HFFc6 (cell line): ENCODE results near the gene EPG5. TPM values are rescaled to one million over a fixed set of nuclear protein-coding genes. Genes with fewer than 3 reads are reported as not detected.
"Not testable (repeated sequence)": the region's sequence is repeated elsewhere in the genome, so short reads cannot be mapped to it uniquely, and the experiment has no call there.

Experiments
- DNase-seq: peaks from one replicate; pipeline ENCODE4 v3.0.0-alpha.2; 2018
- H3K27ac Mint-ChIP-seq: 2 replicates; pipeline ENCODE4 v1.8.0; 2020; ENCODE audit warnings: mild to moderate bottlenecking, mixed read lengths
- H3K27me3 Mint-ChIP-seq: 2 replicates; pipeline ENCODE4 v1.8.0; 2021; ENCODE audit warnings: mild to moderate bottlenecking, moderate library complexity, mixed read lengths; ENCODE audit not compliant: insufficient read depth
- H3K36me3 Mint-ChIP-seq: 2 replicates; pipeline ENCODE4 v1.8.0; 2021; ENCODE audit warnings: low read depth, mixed read lengths
- H3K4me1 Mint-ChIP-seq: 2 replicates; pipeline ENCODE4 v1.8.0; 2020; ENCODE audit warnings: low read depth, mixed read lengths
- H3K4me3 Mint-ChIP-seq: 2 replicates; pipeline ENCODE4 v1.8.0; 2020; ENCODE audit warnings: mild to moderate bottlenecking, moderate library complexity, mixed read lengths
- H3K9me3 Mint-ChIP-seq: 2 replicates; pipeline ENCODE4 v1.8.0; 2020; ENCODE audit warnings: mild to moderate bottlenecking, mixed read lengths
- CTCF ChIP-seq: fragments of 200-600 bp; sonication (generic); IDR thresholded peaks from 2 replicates; pipeline ENCODE4 v1.5.0; 2021; ENCODE audit warnings: antibody characterized with exemption, mild to moderate bottlenecking
- total RNA-seq, 6 experiments: library from RNA; stranded (reverse); fragmentation: NEBNext Ultra II Directional; extraction: Animal tissue kit (Norgen Biotek cat#: 25700); gene quantifications; 2 replicates in 1 of 6; 3 replicates in 5 of 6; pipeline ENCODE4 v1.2.3, GENCODE V29; 2021

Gene EPG5
- total RNA-seq, 6 experiments from 2014 or later = 36.8 to 63.6 (median 44.5) TPM

- no peak for DNase-seq
- no peak overlapping the region for H3K27ac Mint-ChIP-seq
- peaks cover 2% of the 10 kb centered on the region; the same call in 1 of the 2 replicates for H3K27me3 Mint-ChIP-seq
- peaks cover 7% of the 10 kb centered on the region; the same call in 1 of the 2 replicates for H3K9me3 Mint-ChIP-seq
- H3K4me3 Mint-ChIP-seq = no peak overlapping the region
- peaks cover 12% of the 10 kb centered on the region for H3K36me3 Mint-ChIP-seq
- no peak for TF ChIP-seq CTCF
- no peaks in the 10 kb centered on the region; the same call in 1 of the 2 replicates for H3K4me1 Mint-ChIP-seq
Observed at GRCh38 chr18:45999536-45999935, 32.4 kb upstream of the EPG5 start.

- no peak overlapping the region; the same call in 1 of the 2 replicates for H3K27ac Mint-ChIP-seq
- TF ChIP-seq CTCF = no peak
Observed at GRCh38 chr18:45998244-45998643, 31.1 kb upstream of the EPG5 start.

GRCh38 chr18:45997700-45998151 lies 30.6 kb upstream of the EPG5 start:
- Mint-ChIP-seq H3K36me3 (peaks cover 9% of the 10 kb centered on the region), H3K27me3 (peaks cover 2% of the 10 kb centered on the region; the same call in 1 of the 2 replicates), H3K9me3 (peaks cover 4% of the 10 kb centered on the region; the same call in 1 of the 2 replicates), H3K4me1 (peaks cover 15% of the 10 kb centered on the region), H3K4me3 (no peak overlapping the region), H3K27ac (no peak overlapping the region)
- no peak for TF ChIP-seq CTCF
- DNase-seq = no peak

More at GRCh38 chr18:45998244-45998643, 31.1 kb upstream of the EPG5 start:
- peaks cover 7% of the 10 kb centered on the region; the same call in 1 of the 2 replicates for H3K9me3 Mint-ChIP-seq
- DNase-seq = no peak
- H3K27me3 Mint-ChIP-seq = peaks cover 2% of the 10 kb centered on the region; the same call in 1 of the 2 replicates
- peaks cover 12% of the 10 kb centered on the region for H3K36me3 Mint-ChIP-seq
- no peak overlapping the region for H3K4me3 Mint-ChIP-seq
- peaks cover 12% of the 10 kb centered on the region for H3K4me1 Mint-ChIP-seq

GRCh38 chr18:45995461-45995860 lies 28.3 kb upstream of the EPG5 start:
- H3K4me1 Mint-ChIP-seq = peaks cover 21% of the 10 kb centered on the region
- 0 out of 2 replicates have a peak, but pooled peaks cover 6% of the 10 kb centered on the region for H3K36me3 Mint-ChIP-seq
- no peaks in the 10 kb centered on the region for H3K27me3 Mint-ChIP-seq
- no peak for DNase-seq
- no peak for TF ChIP-seq CTCF
- H3K4me3 Mint-ChIP-seq = no peak overlapping the region
- H3K27ac Mint-ChIP-seq = no peak overlapping the region
- H3K9me3 Mint-ChIP-seq = no peaks in the 10 kb centered on the region

- TF ChIP-seq CTCF = no peak
- H3K27me3 Mint-ChIP-seq = no peaks in the 10 kb centered on the region
- peaks cover 19% of the 10 kb centered on the region for H3K36me3 Mint-ChIP-seq
- peak overlapping the region; percentile 37 for H3K4me3 Mint-ChIP-seq
- H3K9me3 Mint-ChIP-seq = no peaks in the 10 kb centered on the region
- H3K27ac Mint-ChIP-seq = peak overlapping the region; percentile 82
- peak; percentile 87 for DNase-seq
- peaks cover 21% of the 10 kb centered on the region for H3K4me1 Mint-ChIP-seq
Observed at GRCh38 chr18:45993438-45993837, 26.3 kb upstream of the EPG5 start.

GRCh38 chr18:45992527-45992926 lies 25.4 kb upstream of the EPG5 start:
- peaks cover 21% of the 10 kb centered on the region for H3K4me1 Mint-ChIP-seq
- H3K9me3 Mint-ChIP-seq, H3K4me3 Mint-ChIP-seq, H3K27me3 Mint-ChIP-seq, DNase-seq: not testable (repeated sequence)
- H3K27ac Mint-ChIP-seq = peak overlapping the region; percentile 82
- H3K36me3 Mint-ChIP-seq = peaks cover 24% of the 10 kb centered on the region
